Breast epithelium (tissue), 4 donors: ENCODE results near the gene ZNF322. TPM values are rescaled to one million over a fixed set of nuclear protein-coding genes. Genes with fewer than 3 reads are reported as not detected.

Experiments
- DNase-seq, 2 donors: peaks; one replicate each; pipeline ENCODE4 v3.0.0-alpha.2; 2019; ENCODE audit warnings: low spot score in 2 of 2
- H3K27ac ChIP-seq, 2 donors: fragments of 200-600 bp; sonication (generic) in 1 of 2; one replicate each; pipeline ENCODE4 v1.5.1; 2016 to 2019; ENCODE audit warnings: mild to moderate bottlenecking in 1 of 2
- H3K27me3 ChIP-seq, 2 donors: fragments of 200-600 bp; sonication (generic) in 1 of 2; one replicate each; pipeline versions ENCODE4 v1.5.1 to v1.6.0; 2017 to 2019; ENCODE audit warnings: control low read depth in 1 of 2, mild to moderate bottlenecking in 1 of 2
- H3K36me3 ChIP-seq: fragments of 200-600 bp; one replicate; pipeline ENCODE4 v1.5.1; 2019
- H3K4me1 ChIP-seq, 2 donors: fragments of 200-600 bp; sonication (generic); one replicate each; pipeline ENCODE4 v1.5.1; 2016 to 2019; ENCODE audit warnings: control low read depth in 1 of 2
- H3K4me3 ChIP-seq, 3 donors: fragments of 200-600 bp; sonication (generic); 1 replicate in 2 of 3; 2 replicates in 1 of 3; pipeline ENCODE4 v1.5.1; 2016 to 2019; ENCODE audit warnings: mild to moderate bottlenecking in 3 of 3, moderate library complexity in 2 of 3
- H3K9me3 ChIP-seq, 2 donors: fragments of 200-600 bp; sonication (generic) in 1 of 2; one replicate each; pipeline ENCODE4 v1.5.1; 2016 to 2019; ENCODE audit warnings: control low read depth in 1 of 2
- POLR2A ChIP-seq: fragments of 450-650 bp; IDR thresholded peaks from one replicate; pipeline ENCODE4 v1.6.1; 2016; ENCODE audit warnings: antibody characterized with exemption, mild to moderate bottlenecking, moderate library complexity
- POLR2AphosphoS5 ChIP-seq, 3 donors: sonication (generic); formaldehyde crosslinking; IDR thresholded peaks; one replicate each; pipeline ENCODE4 v1.6.1; 2017; ENCODE audit warnings: antibody characterized with exemption in 3 of 3
- intact Hi-C: fragments of 100-400 bp; cut with DNase I; formaldehyde crosslinking; loops from one replicate; pipeline ENCODE4 v1.15.1; 2023; ENCODE audit warnings: low total_unique reads
- total RNA-seq, 3 donors: library from RNA; depleted of rRNA; stranded (reverse); fragments of >200 nt; gene quantifications; one replicate each; pipeline ENCODE4 v1.1.0, GENCODE V29; 2016
- TF ChIP-seq, protein P1 (sequence below), 3 donors: fragments of 450-650 bp; IDR thresholded peaks; one replicate each; pipeline ENCODE4 v1.5.1; 2016 to 2017; ENCODE audit warnings: antibody characterized with exemption in 3 of 3, mild to moderate bottlenecking in 3 of 3, moderate library complexity in 3 of 3

The ZNF322 gene
- total RNA-seq, 3 donors from 2014 or later, result 12.6 to 28.5 (median 16.4) TPM

- H3K4me1 ChIP-seq, result no peaks in the 10 kb centered on the region
- no peak overlapping the region for H3K27ac ChIP-seq
- H3K9me3 ChIP-seq, result peaks cover 2 to 19% of the 10 kb centered on the region in 2 donors
- TF ChIP-seq POLR2AphosphoS5 (IDR thresholded peaks at IDR 0.05), result no peak
- no peak for TF ChIP-seq POLR2A
- TF ChIP-seq, protein P1, sequence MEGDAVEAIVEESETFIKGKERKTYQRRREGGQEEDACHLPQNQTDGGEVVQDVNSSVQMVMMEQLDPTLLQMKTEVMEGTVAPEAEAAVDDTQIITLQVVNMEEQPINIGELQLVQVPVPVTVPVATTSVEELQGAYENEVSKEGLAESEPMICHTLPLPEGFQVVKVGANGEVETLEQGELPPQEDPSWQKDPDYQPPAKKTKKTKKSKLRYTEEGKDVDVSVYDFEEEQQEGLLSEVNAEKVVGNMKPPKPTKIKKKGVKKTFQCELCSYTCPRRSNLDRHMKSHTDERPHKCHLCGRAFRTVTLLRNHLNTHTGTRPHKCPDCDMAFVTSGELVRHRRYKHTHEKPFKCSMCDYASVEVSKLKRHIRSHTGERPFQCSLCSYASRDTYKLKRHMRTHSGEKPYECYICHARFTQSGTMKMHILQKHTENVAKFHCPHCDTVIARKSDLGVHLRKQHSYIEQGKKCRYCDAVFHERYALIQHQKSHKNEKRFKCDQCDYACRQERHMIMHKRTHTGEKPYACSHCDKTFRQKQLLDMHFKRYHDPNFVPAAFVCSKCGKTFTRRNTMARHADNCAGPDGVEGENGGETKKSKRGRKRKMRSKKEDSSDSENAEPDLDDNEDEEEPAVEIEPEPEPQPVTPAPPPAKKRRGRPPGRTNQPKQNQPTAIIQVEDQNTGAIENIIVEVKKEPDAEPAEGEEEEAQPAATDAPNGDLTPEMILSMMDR (IDR thresholded peaks at IDR 0.05), result no peak
- DNase-seq, result no peak
- intact Hi-C loops, result no loop called here
- H3K27me3 ChIP-seq, result no peaks in the 10 kb centered on the region
- H3K36me3 ChIP-seq, result peaks cover 5% of the 10 kb centered on the region
- no peak overlapping the region for H3K4me3 ChIP-seq
Measured at GRCh38 chr6:26640806-26641205, 18.7 kb downstream of the ZNF322 start.

DNA sequence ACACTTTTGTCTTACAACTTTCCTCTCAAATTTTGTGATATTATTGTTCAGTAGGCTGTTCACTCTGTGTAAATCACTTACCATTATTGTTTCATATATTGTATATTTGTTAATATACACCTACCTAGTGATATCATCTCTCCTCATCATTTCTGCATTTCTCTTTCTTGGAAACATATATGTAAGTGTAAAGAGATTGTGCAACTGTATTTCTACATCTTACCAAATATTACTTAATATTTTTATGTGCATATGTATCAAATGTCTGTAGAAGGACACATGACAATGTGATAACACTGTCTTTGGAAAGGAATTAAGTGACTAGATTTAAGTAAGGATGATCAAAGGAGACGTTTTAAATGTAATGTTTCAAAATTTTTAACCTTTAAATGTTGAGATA, 30.2 kb downstream of the ZNF322 start:
- intact Hi-C loops, result no loop called here
- TF ChIP-seq POLR2AphosphoS5 (IDR thresholded peaks at IDR 0.05) (no peak), POLR2A (no peak)
- TF ChIP-seq, protein P1 (IDR thresholded peaks at IDR 0.05), result no peak

DNA sequence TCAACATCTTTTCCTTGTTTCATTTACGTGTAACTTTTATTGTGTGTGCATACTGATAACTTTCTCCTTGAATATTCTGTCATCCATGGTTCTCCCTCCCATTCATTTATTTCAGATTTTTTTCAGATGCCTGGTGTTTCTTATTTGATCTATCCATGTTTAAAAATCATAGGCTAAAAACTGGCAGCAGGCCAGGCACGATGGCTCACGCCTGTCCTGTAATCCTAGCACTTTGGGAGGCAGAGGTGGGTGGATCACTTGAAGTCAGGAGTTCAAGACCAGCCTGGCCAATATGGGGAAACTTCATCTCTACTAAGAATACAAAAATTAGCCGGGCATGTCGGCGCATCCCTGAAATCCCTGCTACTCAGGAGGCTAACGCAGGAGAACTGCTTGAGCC, 31.7 kb downstream of the ZNF322 start:
- no peak overlapping the region for H3K4me3 ChIP-seq
- DNase-seq, result no peak
- no peaks in the 10 kb centered on the region for H3K27me3 ChIP-seq
- H3K36me3 ChIP-seq, result no peaks in the 10 kb centered on the region
- no peak for TF ChIP-seq POLR2AphosphoS5 (IDR thresholded peaks at IDR 0.05)
- TF ChIP-seq POLR2A, result no peak
- TF ChIP-seq, protein P1 (IDR thresholded peaks at IDR 0.05), result no peak
- H3K27ac ChIP-seq, result no peak overlapping the region
- intact Hi-C loops, result no loop called here
- H3K9me3 ChIP-seq, result peaks cover 0 to 9% of the 10 kb centered on the region in 2 donors
- H3K4me1 ChIP-seq, result no peaks in the 10 kb centered on the region

More for the DNA sequence above, 30.2 kb downstream of the ZNF322 start:
- Histone ChIP-seq H3K4me1 (no peaks in the 10 kb centered on the region), H3K36me3 (no peaks in the 10 kb centered on the region), H3K27ac (no peak overlapping the region), H3K4me3 (no peak overlapping the region), H3K9me3 (peaks cover 0 to 7% of the 10 kb centered on the region in 2 donors), H3K27me3 (no peaks in the 10 kb centered on the region)
- no peak for DNase-seq

DNA sequence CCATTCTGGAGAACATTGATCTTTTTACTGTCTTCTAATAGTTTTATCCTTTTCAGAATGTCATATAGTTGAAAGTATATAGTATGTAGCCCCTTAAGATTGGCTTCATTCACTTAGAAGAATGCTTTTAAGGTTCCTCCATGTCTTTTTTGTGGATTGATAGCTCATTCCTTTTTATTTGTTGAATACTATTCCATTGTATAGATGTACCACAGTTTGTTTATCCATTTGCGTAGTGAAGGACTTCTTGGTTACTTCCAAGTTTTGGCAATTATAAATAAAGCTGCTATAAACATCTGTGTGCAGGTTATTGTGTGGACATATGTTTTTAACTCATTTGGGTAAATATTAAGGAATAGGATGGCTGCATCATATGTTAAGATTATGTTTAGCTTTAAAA, 35.0 kb downstream of the ZNF322 start:
- TF ChIP-seq POLR2A (no peak), POLR2AphosphoS5 (IDR thresholded peaks at IDR 0.05) (no peak)
- TF ChIP-seq, protein P1 (IDR thresholded peaks at IDR 0.05), result no peak
- Histone ChIP-seq H3K27ac (no peak overlapping the region), H3K27me3 (no peaks in the 10 kb centered on the region), H3K36me3 (no peaks in the 10 kb centered on the region), H3K4me1 (no peaks in the 10 kb centered on the region), H3K9me3 (peaks cover 0 to 9% of the 10 kb centered on the region in 2 donors), H3K4me3 (no peak overlapping the region)
- intact Hi-C loops, result no loop called here
- no peak for DNase-seq

DNA sequence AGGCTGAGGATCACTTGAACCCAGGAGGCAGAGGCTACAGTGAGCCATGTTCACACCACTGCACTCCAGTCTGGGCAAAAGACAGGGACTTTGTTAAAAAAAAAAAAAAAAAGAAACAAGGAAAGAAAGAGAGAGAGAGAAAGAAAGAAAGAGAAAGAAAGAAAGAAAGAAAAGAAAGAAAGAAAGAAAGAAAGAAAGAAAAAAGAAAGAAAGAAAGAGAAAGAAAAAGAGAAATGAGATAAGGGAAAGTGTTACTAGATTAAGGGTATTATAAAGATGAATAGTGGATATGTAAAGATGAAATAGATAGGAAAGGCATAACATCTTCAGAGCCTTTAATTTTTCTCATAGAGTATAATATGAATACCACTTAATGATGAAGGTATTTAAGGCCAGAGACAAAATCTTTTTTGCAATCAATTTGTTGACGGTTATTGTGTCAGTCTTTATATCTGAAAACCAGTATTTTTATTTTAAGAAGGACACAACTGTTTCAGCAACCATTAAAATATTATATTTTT, 36.1 kb downstream of the ZNF322 start:
- TF ChIP-seq POLR2AphosphoS5 (IDR thresholded peaks at IDR 0.05), result no peak
- TF ChIP-seq, protein P1 (IDR thresholded peaks at IDR 0.05), result no peak
- TF ChIP-seq POLR2A, result no peak
- no peak overlapping the region for H3K27ac ChIP-seq
- intact Hi-C loops, result no loop called here
- H3K9me3 ChIP-seq, result peaks cover 0 to 9% of the 10 kb centered on the region in 2 donors
- no peaks in the 10 kb centered on the region for H3K4me1 ChIP-seq
- H3K27me3 ChIP-seq, result no peaks in the 10 kb centered on the region
- no peak for DNase-seq
- H3K36me3 ChIP-seq, result no peaks in the 10 kb centered on the region
- H3K4me3 ChIP-seq, result no peak overlapping the region
